Measurements from ENCODE around the gene NCAN. TPM values are rescaled to one million over a fixed set of nuclear protein-coding genes. Genes with fewer than 3 reads are reported as not detected.

NCAN gene
- total RNA-seq, 1 experiment from 2014 or later, result not detected

GRCh38 chr19:19206938-19207337 is 4.8 kb upstream of the NCAN start:
- no TSS peak for BruUV-seq (replicated peaks)
- no peaks in the 10 kb centered on the region for H3K36me3 ChIP-seq (ENCODE audit: control insufficient read depth, insufficient read depth, low read length)
- H3K27me3 ChIP-seq (replicated peaks; ENCODE audit: control insufficient read depth, insufficient read depth, low read length), result no peaks in the 10 kb centered on the region
- ChIA-PET POLR2A (no interaction called here), CTCF (no interaction called here)
- Mint-ChIP-seq H3K9me3 (ENCODE audit: unreplicated experiment) (no peaks in the 10 kb centered on the region), H3K4me1 (ENCODE audit: low read depth, unreplicated experiment) (no peaks in the 10 kb centered on the region), H3K27ac (ENCODE audit: unreplicated experiment) (no peak overlapping the region), H3K36me3 (ENCODE audit: insufficient read depth, unreplicated experiment) (peaks cover 23% of the 10 kb centered on the region), H3K4me3 (ENCODE audit: unreplicated experiment) (no peak overlapping the region), H3K27me3 (ENCODE audit: insufficient read depth, unreplicated experiment) (peaks cover 3% of the 10 kb centered on the region)
- intact Hi-C loops (cut with micrococcal nuclease; ENCODE audit: unreplicated experiment), result no loop called here
- no peak for TF ChIP-seq CTCF (IDR thresholded peaks at IDR 0.05; ENCODE audit: insufficient read depth in 1 of 2, low read depth in 1 of 2, low read length in 1 of 2, severe bottlenecking in 1 of 2, unreplicated experiment in 1 of 2)
- peaks cover 4% of the 10 kb centered on the region; the same call in 1 of the 2 replicates for H3K4me1 ChIP-seq
- no peak for DNase-seq
- H3K9me3 ChIP-seq, result no peaks in the 10 kb centered on the region
- no peak overlapping the region for H3K4me3 ChIP-seq (ENCODE audit: low read depth, low read length)

- intact Hi-C loops (cut with micrococcal nuclease; ENCODE audit: unreplicated experiment), result no loop called here
- ChIA-PET CTCF (no interaction called here), POLR2A (no interaction called here)
- no peak overlapping the region for H3K4me3 Mint-ChIP-seq (ENCODE audit: unreplicated experiment)
- no peaks in the 10 kb centered on the region for H3K27me3 ChIP-seq (replicated peaks; ENCODE audit: control insufficient read depth, insufficient read depth, low read length)
- H3K9me3 ChIP-seq, result no peaks in the 10 kb centered on the region
- no peaks in the 10 kb centered on the region for H3K36me3 ChIP-seq (ENCODE audit: control insufficient read depth, insufficient read depth, low read length)
- TF ChIP-seq CTCF (IDR thresholded peaks at IDR 0.05; ENCODE audit: insufficient read depth in 1 of 2, low read depth in 1 of 2, low read length in 1 of 2, severe bottlenecking in 1 of 2, unreplicated experiment in 1 of 2), result no peak
- H3K4me1 ChIP-seq, result no peaks in the 10 kb centered on the region
- no peaks in the 10 kb centered on the region for H3K9me3 Mint-ChIP-seq (ENCODE audit: unreplicated experiment)
- peaks cover 13% of the 10 kb centered on the region for H3K36me3 Mint-ChIP-seq (ENCODE audit: insufficient read depth, unreplicated experiment)
- peaks cover 3% of the 10 kb centered on the region for H3K27me3 Mint-ChIP-seq (ENCODE audit: insufficient read depth, unreplicated experiment)
- no peak overlapping the region for H3K27ac Mint-ChIP-seq (ENCODE audit: unreplicated experiment)
- DNase-seq, result no peak
- no peaks in the 10 kb centered on the region for H3K4me1 Mint-ChIP-seq (ENCODE audit: low read depth, unreplicated experiment)
- H3K4me3 ChIP-seq (ENCODE audit: low read depth, low read length), result no peak overlapping the region
- BruUV-seq (replicated peaks), result no TSS peak
Observed at GRCh38 chr19:19207637-19208572, 3.9 kb upstream of the NCAN start.

GRCh38 chr19:19209372-19209771 is 2.4 kb upstream of the NCAN start:
- CTCF ChIA-PET, result no interaction called here

More at GRCh38 chr19:19209372-19209771, 2.4 kb upstream of the NCAN start:
- Mint-ChIP-seq H3K4me3 (ENCODE audit: unreplicated experiment) (no peak overlapping the region), H3K9me3 (ENCODE audit: unreplicated experiment) (no peaks in the 10 kb centered on the region), H3K27me3 (ENCODE audit: insufficient read depth, unreplicated experiment) (peaks cover 8% of the 10 kb centered on the region), H3K4me1 (ENCODE audit: low read depth, unreplicated experiment) (no peaks in the 10 kb centered on the region), H3K27ac (ENCODE audit: unreplicated experiment) (no peak overlapping the region), H3K36me3 (ENCODE audit: insufficient read depth, unreplicated experiment) (peaks cover 6% of the 10 kb centered on the region)
- no peaks in the 10 kb centered on the region for H3K36me3 ChIP-seq (ENCODE audit: control insufficient read depth, insufficient read depth, low read length)
- H3K4me3 ChIP-seq (ENCODE audit: low read depth, low read length), result no peak overlapping the region
- no peaks in the 10 kb centered on the region for H3K27me3 ChIP-seq (replicated peaks; ENCODE audit: control insufficient read depth, insufficient read depth, low read length)
- POLR2A ChIA-PET, result no interaction called here
- no peaks in the 10 kb centered on the region for H3K9me3 ChIP-seq
- intact Hi-C loops (cut with micrococcal nuclease; ENCODE audit: unreplicated experiment), result no loop called here
- no peaks in the 10 kb centered on the region for H3K4me1 ChIP-seq
- TF ChIP-seq CTCF (IDR thresholded peaks at IDR 0.05; ENCODE audit: insufficient read depth in 1 of 2, low read depth in 1 of 2, low read length in 1 of 2, severe bottlenecking in 1 of 2, unreplicated experiment in 1 of 2), result no peak
- BruUV-seq (replicated peaks), result no TSS peak
- no peak for DNase-seq
